H1 (cell line): ENCODE data around the gene NCAM1. TPM values are rescaled to one million over a fixed set of nuclear protein-coding genes. Genes with fewer than 3 reads are reported as not detected.
A peak's percentile ranks its signal among the peaks of the same experiment; 100 is the strongest.

ENCODE experiments used
- ASH2L ChIP-seq: fragments of 200-600, 300-600 bp; sonication (generic); IDR thresholded peaks from one replicate; pipeline ENCODE4 v1.7.1; 2017; ENCODE audit warnings: low read length
- CHD2 ChIP-seq: IDR thresholded peaks from 2 replicates; pipeline ENCODE4 v1.6.1; 2012; ENCODE audit warnings: low read length, improper control_type of control experiment
- CHD7 ChIP-seq: fragments of 300-600 bp; sonication (generic); IDR thresholded peaks from 2 replicates; pipeline ENCODE4 v1.7.1; 2012; ENCODE audit warnings: low read length, moderate library complexity, mild to moderate bottlenecking, inconsistent platforms; ENCODE audit not compliant: insufficient replicate concordance
- CREB1 ChIP-seq: IDR thresholded peaks from 2 replicates; pipeline ENCODE4 v1.6.1; 2012; ENCODE audit warnings: inconsistent platforms
- CTBP2 ChIP-seq: IDR thresholded peaks from 2 replicates; pipeline ENCODE4 v1.7.0; 2011; ENCODE audit warnings: borderline replicate concordance, mild to moderate bottlenecking, moderate library complexity, mixed read lengths, low read length; ENCODE audit not compliant: insufficient read depth, insufficient read length
- EP300 ChIP-seq, 2 experiments: IDR thresholded peaks; 1 replicate in 1 of 2; 2 replicates in 1 of 2; pipeline ENCODE4 v1.6.1; 2011 to 2012; ENCODE audit warnings: low read depth in 2 of 2, low read length in 2 of 2, mild to moderate bottlenecking in 2 of 2, borderline replicate concordance in 1 of 2, inconsistent platforms in 1 of 2, moderate library complexity in 1 of 2
- KDM4A ChIP-seq: IDR thresholded peaks from one replicate; pipeline ENCODE4 v1.7.1; 2012; ENCODE audit warnings: low read depth, mild to moderate bottlenecking, moderate library complexity, low read length, inconsistent platforms; ENCODE audit not compliant: severe bottlenecking
- NANOG ChIP-seq: IDR thresholded peaks from 2 replicates; pipeline ENCODE4 v1.6.1; 2011; ENCODE audit warnings: low read length, low read depth, mild to moderate bottlenecking, inconsistent platforms; ENCODE audit not compliant: insufficient read depth, poor library complexity, severe bottlenecking
- POU5F1 ChIP-seq: IDR thresholded peaks from 2 replicates; pipeline ENCODE4 v1.6.1; 2011; ENCODE audit warnings: low read depth, mild to moderate bottlenecking, low read length, moderate library complexity
- RFX5 ChIP-seq: IDR thresholded peaks from 2 replicates; pipeline ENCODE4 v1.6.1; 2011; ENCODE audit warnings: low read depth, low read length, improper control_type of control experiment, borderline replicate concordance
- SRF ChIP-seq: IDR thresholded peaks from 2 replicates; pipeline ENCODE4 v1.6.1; 2011; ENCODE audit warnings: mild to moderate bottlenecking, low read depth, low read length, moderate library complexity
- polyA plus RNA-seq, 7 experiments: library from polyadenylated mRNA; depleted of rRNA in 3 of 7; stranded (reverse) in 5 of 7; unstranded in 2 of 7; fragments of >200 nt in 5 of 7; fragments of 200-250 nt in 2 of 7; gene quantifications; 1 replicate in 5 of 7; 2 replicates in 1 of 7; 4 replicates in 1 of 7; pipeline versions ENCODE4 v1.2.1 to v1.2.3, GENCODE V29; 2011 to 2013; ENCODE audit warnings: missing spikeins in 2 of 7, mixed read lengths in 2 of 7
- total RNA-seq: library from RNA; stranded (reverse); fragmentation: NEBNext Ultra II Directional; extraction: Animal tissue kit (Norgen Biotek cat#: 25700); gene quantifications from 2 replicates; pipeline ENCODE4 v1.2.1, GENCODE V29; 2021

The NCAM1 gene
- total and polyA plus RNA-seq, 2 of the 8 experiments (the other 6 are each of a cell fraction or from before 2014, with no cell fraction given): 3.1 to 4.3 TPM

GRCh38 chr11:112961146-112961668 is at the start of gene NCAM1 (continued):
- TF ChIP-seq CHD2: peak; percentile 96
- no peak for TF ChIP-seq RFX5
- TF ChIP-seq NANOG: peak; percentile 34
- TF ChIP-seq POU5F1: 0 out of 2 replicates have a peak, but pooled peaks have one; percentile 28
- peak; percentile 63 for TF ChIP-seq CHD7
- peak; percentile 87 for TF ChIP-seq KDM4A
- peak; percentile 23 for TF ChIP-seq CTBP2
- no peak for TF ChIP-seq SRF
- TF ChIP-seq CREB1: peak; percentile 75
- peak; percentile 72 for TF ChIP-seq ASH2L
- peak in 1 of 2 experiments; percentile 83; a peak in 1 of 3 replicates for TF ChIP-seq EP300 (IDR thresholded peaks at IDR 0.05; ENCODE audit: borderline replicate concordance in 1 of 2, low read depth in 2 of 2, low read length in 2 of 2)
